Measurements from ENCODE around the gene RPH3AL.

The RPH3AL gene

GRCh38 chr17:296906-297690 is 55.5 kb downstream of the RPH3AL start:
- no peaks in the 10 kb centered on the region for H3K9me3 ChIP-seq (ENCODE audit: control insufficient read depth, insufficient read depth, low read depth, low read length)
- no peaks in the 10 kb centered on the region for H3K36me3 ChIP-seq (ENCODE audit: control insufficient read depth in 2 of 2, insufficient read depth in 1 of 2, low read length in 2 of 2)
- H3K4me3 ChIP-seq (ENCODE audit: low read depth, low read length): no peak overlapping the region
- H3K27ac ChIP-seq (ENCODE audit: extremely low read depth, low read depth, low read length): no peak overlapping the region
- TF ChIP-seq ZNF10 (tag by site-specific recombination; IDR thresholded peaks at IDR 0.05) (no peak), SALL2 (tag by site-specific recombination; IDR thresholded peaks at IDR 0.05; ENCODE audit: borderline replicate concordance) (no peak), FEZF1 (tag by site-specific recombination; IDR thresholded peaks at IDR 0.05) (no peak), GLI4 (tag by site-specific recombination; IDR thresholded peaks at IDR 0.05) (no peak), ZNF280D (tag by site-specific recombination; IDR thresholded peaks at IDR 0.05) (no peak), GLI2 (tag by site-specific recombination; IDR thresholded peaks at IDR 0.05; ENCODE audit: borderline replicate concordance, low read depth) (no peak), HOXD13 (CRISPR knock-in tag; IDR thresholded peaks at IDR 0.05; ENCODE audit: borderline replicate concordance) (no peak), OVOL3 (tag by site-specific recombination; IDR thresholded peaks at IDR 0.05) (no peak), ZNF677 (tag by site-specific recombination; IDR thresholded peaks at IDR 0.05) (no peak), ZNF324 (tag by site-specific recombination; IDR thresholded peaks at IDR 0.05) (no peak)
- H3K4me1 ChIP-seq (ENCODE audit: control insufficient read depth, insufficient read depth, low read length): no peaks in the 10 kb centered on the region
- POLR2A ChIA-PET: no interaction called here
- CTCF ChIA-PET: interaction anchor here (1.5 kb wide), 1 partner anchor 12 kb away, joined by 4 read pairs; no protein-coding TSS in a partner anchor

GRCh38 chr17:296379-296778 is 56.2 kb downstream of the RPH3AL start:
- Histone ChIP-seq H3K27ac (ENCODE audit: extremely low read depth, low read depth, low read length) (no peak overlapping the region), H3K36me3 (ENCODE audit: control insufficient read depth in 2 of 2, insufficient read depth in 1 of 2, low read length in 2 of 2) (no peaks in the 10 kb centered on the region), H3K9me3 (ENCODE audit: control insufficient read depth, insufficient read depth, low read depth, low read length) (no peaks in the 10 kb centered on the region), H3K4me1 (ENCODE audit: control insufficient read depth, insufficient read depth, low read length) (no peaks in the 10 kb centered on the region), H3K4me3 (ENCODE audit: low read depth, low read length) (no peak overlapping the region)
- TF ChIP-seq ZBTB8A (tag by site-specific recombination; IDR thresholded peaks at IDR 0.05) (no peak), ZNF133 (tag by site-specific recombination; IDR thresholded peaks at IDR 0.05) (no peak), KLF7 (tag by site-specific recombination; IDR thresholded peaks at IDR 0.05; ENCODE audit: borderline replicate concordance) (no peak), REPIN1 (tag by site-specific recombination; IDR thresholded peaks at IDR 0.05; ENCODE audit: low read depth) (no peak), ZNF138 (tag by site-specific recombination; IDR thresholded peaks at IDR 0.05; ENCODE audit: borderline replicate concordance) (no peak), TRIM28 (IDR thresholded peaks at IDR 0.05; ENCODE audit: borderline replicate concordance, low read length) (no peak), ZNF707 (tag by site-specific recombination; IDR thresholded peaks at IDR 0.05) (no peak), ZNF768 (tag by site-specific recombination; IDR thresholded peaks at IDR 0.05) (no peak), ZSCAN30 (tag by site-specific recombination; IDR thresholded peaks at IDR 0.05) (no peak), ZNF692 (tag by site-specific recombination; IDR thresholded peaks at IDR 0.05) (no peak), ZNF112 (tag by site-specific recombination; IDR thresholded peaks at IDR 0.05) (no peak), RBAK (tag by site-specific recombination; IDR thresholded peaks at IDR 0.05) (no peak), ZNF324 (tag by site-specific recombination; IDR thresholded peaks at IDR 0.05) (no peak), ZNF433 (tag by site-specific recombination; IDR thresholded peaks at IDR 0.05; ENCODE audit: low read depth) (no peak), ZNF121 (tag by site-specific recombination; IDR thresholded peaks at IDR 0.05) (no peak), HOXC10 (CRISPR knock-in tag; IDR thresholded peaks at IDR 0.05) (no peak), KLF9 (tag by site-specific recombination; IDR thresholded peaks at IDR 0.05; ENCODE audit: low read depth) (no peak)
- TF ChIP-seq, protein P1, sequence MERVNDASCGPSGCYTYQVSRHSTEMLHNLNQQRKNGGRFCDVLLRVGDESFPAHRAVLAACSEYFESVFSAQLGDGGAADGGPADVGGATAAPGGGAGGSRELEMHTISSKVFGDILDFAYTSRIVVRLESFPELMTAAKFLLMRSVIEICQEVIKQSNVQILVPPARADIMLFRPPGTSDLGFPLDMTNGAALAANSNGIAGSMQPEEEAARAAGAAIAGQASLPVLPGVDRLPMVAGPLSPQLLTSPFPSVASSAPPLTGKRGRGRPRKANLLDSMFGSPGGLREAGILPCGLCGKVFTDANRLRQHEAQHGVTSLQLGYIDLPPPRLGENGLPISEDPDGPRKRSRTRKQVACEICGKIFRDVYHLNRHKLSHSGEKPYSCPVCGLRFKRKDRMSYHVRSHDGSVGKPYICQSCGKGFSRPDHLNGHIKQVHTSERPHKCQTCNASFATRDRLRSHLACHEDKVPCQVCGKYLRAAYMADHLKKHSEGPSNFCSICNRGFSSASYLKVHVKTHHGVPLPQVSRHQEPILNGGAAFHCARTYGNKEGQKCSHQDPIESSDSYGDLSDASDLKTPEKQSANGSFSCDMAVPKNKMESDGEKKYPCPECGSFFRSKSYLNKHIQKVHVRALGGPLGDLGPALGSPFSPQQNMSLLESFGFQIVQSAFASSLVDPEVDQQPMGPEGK (tag by site-specific recombination; IDR thresholded peaks at IDR 0.05): no peak
- CTCF ChIA-PET: interaction anchor here (1.5 kb wide), 1 partner anchor 12 kb away, joined by 4 read pairs; no protein-coding TSS in a partner anchor
- POLR2A ChIA-PET: no interaction called here
